HG03571 (cell line): ENCODE data around the gene OSBPL1A.

ENCODE experiments used
- ATAC-seq: cut with Tn5 transposase; IDR thresholded peaks from one replicate; pipeline ENCODE4 v1.9.1; 2021; ENCODE audit not compliant: unreplicated experiment

The OSBPL1A gene

GRCh38 chr18:24344509-24344908 lies 53.1 kb downstream of the OSBPL1A start:
- ATAC-seq, result no peak

DNA sequence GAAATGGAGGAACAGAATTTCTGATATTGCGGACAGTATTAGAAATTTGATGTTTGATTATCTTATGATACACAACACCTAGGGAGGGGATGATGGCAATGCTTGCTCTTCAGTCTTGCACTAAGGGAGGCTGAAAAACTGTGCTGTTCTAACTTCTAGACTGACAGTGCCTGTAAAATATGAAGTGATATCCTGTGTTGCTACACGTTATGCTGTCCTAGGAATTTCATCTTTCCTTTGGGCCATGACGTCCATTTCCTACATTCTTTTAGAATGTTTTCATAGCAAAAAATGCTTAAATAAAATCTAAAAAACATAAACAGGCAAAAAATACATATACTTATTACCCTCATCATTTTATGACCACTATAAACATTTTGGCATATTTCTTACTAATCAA lies 55.3 kb downstream of the OSBPL1A start:
- ATAC-seq, result no peak

GRCh38 chr18:24341361-24341760 lies 56.3 kb downstream of the OSBPL1A start:
- ATAC-seq, result no peak

- no peak for ATAC-seq
These were observed 64.5 kb downstream of the OSBPL1A start for GRCh38 chr18:24333084-24333483.

- ATAC-seq, result no peak
These were observed 71.4 kb downstream of the OSBPL1A start for GRCh38 chr18:24326211-24326610.

DNA sequence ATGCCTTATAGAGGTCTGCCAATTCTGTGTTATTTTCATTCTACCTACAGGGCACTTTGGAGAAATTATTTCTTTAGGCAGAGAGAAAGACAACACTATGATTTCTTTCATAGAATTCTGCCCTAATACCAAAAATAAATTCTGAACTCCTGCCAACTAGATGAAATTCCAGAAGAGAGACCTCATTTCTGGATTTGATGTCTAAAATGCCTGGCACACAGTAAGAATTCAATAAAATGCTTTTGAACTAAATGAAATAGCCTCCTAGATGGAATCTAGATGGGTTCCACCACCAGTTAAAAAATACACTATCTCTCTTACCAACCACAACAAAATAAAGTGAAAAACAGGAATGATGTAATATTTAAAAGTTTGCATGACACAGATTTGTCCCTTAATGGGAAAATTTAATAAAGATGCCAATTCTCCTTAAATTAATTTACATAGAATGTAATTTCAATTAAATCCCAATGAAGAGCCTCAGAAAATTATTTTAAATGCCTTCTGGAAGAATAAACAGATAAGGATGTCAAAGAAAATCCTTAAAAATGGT lies 75.0 kb downstream of the OSBPL1A start:
- ATAC-seq, result no peak

GRCh38 chr18:24321071-24321470 lies 76.6 kb downstream of the OSBPL1A start:
- no peak for ATAC-seq

- no peak for ATAC-seq
These were observed 77.9 kb downstream of the OSBPL1A start for GRCh38 chr18:24319757-24320156.

DNA sequence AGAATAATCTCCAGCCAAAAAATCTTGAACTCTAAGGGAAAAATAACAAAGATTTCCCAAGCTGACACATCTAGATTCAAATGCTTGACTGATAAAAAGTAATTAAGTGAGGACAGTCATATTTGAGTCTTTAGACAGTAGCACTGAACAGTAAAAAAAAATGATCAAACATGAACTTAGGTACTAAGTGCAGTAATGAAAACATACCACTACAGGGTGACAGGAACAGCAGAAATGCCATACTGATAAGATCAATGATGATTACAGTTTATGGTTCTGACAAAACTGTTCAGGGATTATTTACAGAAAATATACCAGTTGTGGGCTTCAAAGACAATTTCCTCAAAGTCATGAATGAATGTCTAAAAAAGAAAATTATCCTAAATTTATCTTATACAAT lies 80.3 kb downstream of the OSBPL1A start:
- ATAC-seq, result no peak

GRCh38 chr18:24315170-24315569 lies 82.5 kb downstream of the OSBPL1A start:
- no peak for ATAC-seq

- ATAC-seq, result no peak
These were observed 91.4 kb downstream of the OSBPL1A start for GRCh38 chr18:24306201-24306600.

GRCh38 chr18:24300703-24301102 lies 96.9 kb downstream of the OSBPL1A start:
- ATAC-seq, result no peak

- ATAC-seq, result no peak
These were observed 101.3 kb downstream of the OSBPL1A start for GRCh38 chr18:24296276-24296675.

DNA sequence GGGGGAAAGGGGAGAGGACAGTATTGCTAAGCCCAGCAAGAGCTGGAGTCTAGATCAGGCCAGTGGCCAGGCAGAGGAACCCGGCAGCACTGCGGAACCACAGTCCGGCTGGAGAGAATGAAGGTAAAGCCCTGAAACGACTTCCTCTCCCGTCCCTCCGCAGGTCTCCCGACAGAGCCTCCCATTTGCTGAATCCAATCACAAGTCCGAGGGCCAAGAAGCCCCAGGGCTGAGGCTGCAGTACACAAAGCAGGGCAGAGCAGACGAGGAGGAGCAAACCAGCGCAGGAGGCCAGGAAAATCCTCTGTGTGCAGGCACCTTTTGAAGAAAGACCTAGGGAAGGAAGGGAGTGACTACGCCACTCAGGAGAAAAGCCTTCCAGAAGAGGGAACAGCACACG lies 104.4 kb downstream of the OSBPL1A start:
- ATAC-seq, result no peak

GRCh38 chr18:24278591-24278990 lies 119.0 kb downstream of the OSBPL1A start:
- ATAC-seq, result no peak

DNA sequence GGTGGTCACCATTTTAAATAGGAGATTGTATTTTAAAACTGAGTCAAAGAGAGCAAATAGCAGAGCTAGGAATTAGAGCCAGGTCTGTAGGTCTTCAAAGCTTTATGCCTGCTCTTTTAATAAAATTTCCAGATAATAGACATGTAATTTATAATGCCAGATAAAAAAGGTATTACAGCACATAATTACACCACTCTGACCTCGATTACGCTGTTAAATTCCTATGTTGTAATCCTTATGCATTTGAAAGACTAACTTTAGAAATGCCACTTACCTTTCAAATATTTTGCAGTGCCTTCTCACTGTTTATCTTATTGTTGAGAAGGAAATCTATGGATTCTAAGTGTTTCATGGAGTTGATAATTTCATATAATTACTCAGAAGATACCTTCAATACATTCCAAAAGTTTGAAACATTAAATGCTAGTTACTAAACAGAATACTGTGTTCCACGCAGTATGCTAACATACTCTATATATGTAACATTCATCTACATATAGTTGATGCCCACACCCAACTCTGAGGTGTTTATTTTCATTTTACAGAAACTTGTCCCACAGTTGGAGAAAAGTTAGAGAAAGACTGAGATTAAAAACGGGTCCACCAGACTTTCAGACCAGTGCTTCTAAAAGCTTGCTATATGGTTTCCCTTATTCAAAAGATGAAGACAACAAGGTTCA lies 120.0 kb downstream of the OSBPL1A start:
- ATAC-seq, result no peak

GRCh38 chr18:24276994-24277393 lies 120.6 kb downstream of the OSBPL1A start:
- no peak for ATAC-seq

DNA sequence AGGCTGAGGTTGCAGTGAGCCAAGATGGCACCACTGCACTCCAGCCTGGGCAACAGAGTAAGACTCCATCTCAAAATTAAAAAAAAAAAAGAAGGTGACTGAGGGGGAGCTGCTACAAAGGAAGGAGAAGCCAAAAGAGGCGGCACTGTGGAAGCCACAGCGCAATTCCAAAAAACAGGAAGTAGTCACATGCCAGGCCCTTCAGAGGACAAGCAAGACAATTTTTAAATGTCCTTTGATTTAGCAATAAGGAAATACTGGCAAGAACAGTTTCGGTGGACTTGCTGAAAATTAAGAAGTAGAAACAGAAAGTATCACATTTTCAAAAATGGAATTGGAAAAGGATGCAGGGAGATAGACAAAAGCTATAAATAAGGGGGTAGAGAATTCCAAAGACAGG lies 122.8 kb downstream of the OSBPL1A start:
- no peak for ATAC-seq

GRCh38 chr18:24273596-24273995 lies 124.0 kb downstream of the OSBPL1A start:
- no peak for ATAC-seq

GRCh38 chr18:24272229-24272525 lies 125.4 kb downstream of the OSBPL1A start:
- ATAC-seq, result no peak

DNA sequence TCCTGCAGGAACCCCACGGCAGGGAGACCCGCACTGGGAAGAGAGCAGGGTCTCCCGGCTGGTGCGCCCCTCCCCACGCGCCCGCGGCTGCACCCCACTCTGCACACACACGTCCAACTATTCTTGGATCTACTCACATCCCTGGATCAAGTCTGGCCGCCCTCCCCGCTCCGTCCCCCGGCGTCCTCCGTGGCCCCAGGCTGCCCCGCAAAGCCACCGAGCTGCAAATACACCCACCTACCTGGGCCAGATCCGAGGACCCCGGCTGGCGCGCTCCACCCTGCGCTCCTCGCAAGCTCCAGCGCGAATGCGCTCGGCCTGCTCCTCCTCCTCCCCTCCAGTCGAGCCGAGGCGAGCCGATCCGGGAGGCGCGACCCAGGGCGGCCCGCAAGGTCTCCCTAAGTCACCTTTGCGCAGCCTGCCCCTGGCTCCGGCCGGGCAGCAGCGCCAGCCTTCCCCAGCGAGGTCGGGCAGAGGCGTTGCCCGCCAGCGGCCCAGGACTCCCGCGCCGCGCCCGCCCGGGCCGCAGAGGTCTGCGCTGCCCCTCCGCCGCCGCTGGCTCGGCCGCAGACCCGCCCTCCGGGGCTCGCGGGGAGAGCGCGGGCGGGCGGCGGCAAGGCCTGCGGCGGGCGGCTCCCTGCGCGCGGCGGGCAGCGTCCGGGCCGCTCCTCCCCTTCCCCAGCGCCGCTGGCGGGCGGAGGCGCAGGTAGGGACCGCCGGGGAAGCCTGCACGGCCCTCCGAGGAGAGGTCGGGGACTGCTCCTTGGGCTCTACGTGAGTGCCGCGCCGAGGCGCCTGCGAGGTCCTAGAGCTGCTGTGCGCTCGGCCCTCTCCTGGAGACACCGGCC lies 126.0 kb downstream of the OSBPL1A start:
- ATAC-seq, result no peak

- ATAC-seq, result no peak
These were observed 126.7 kb downstream of the OSBPL1A start for GRCh38 chr18:24270937-24271380.
